Osteoblast (primary cell): ENCODE data around the gene DDX56. TPM values are rescaled to one million over a fixed set of nuclear protein-coding genes. Genes with fewer than 3 reads are reported as not detected.
A peak's percentile ranks its signal among the peaks of the same experiment; 100 is the strongest.
"Not testable (repeated sequence)": the region's sequence is repeated elsewhere in the genome, so short reads cannot be mapped to it uniquely, and the experiment has no call there.

Experiments used
- DNase-seq: peaks from one replicate; pipeline ENCODE4 v3.0.0; 2011; ENCODE audit warnings: low spot score, mixed read lengths; ENCODE audit not compliant: insufficient read length; ENCODE audit errors: missing footprints
- H2AFZ ChIP-seq: 2 replicates; pipeline ENCODE4 v1.6.0; 2011; ENCODE audit warnings: mild to moderate bottlenecking, low read length
- H3K27ac ChIP-seq: 2 replicates; pipeline ENCODE4 v1.5.1; 2011; ENCODE audit warnings: mild to moderate bottlenecking, low read depth, low read length, moderate library complexity
- H3K27me3 ChIP-seq: 2 replicates; pipeline ENCODE4 v1.6.0; 2012; ENCODE audit warnings: mild to moderate bottlenecking, control low read depth, inconsistent platforms, low read length, moderate library complexity; ENCODE audit not compliant: insufficient read depth
- H3K36me3 ChIP-seq: 2 replicates; pipeline ENCODE4 v1.5.1; 2011; ENCODE audit warnings: mild to moderate bottlenecking, low read length, control low read depth, moderate library complexity; ENCODE audit not compliant: insufficient read depth
- H3K4me1 ChIP-seq: 2 replicates; pipeline ENCODE4 v1.5.1; 2011; ENCODE audit warnings: mild to moderate bottlenecking, low read length, control low read depth, moderate library complexity; ENCODE audit not compliant: insufficient read depth
- H3K4me2 ChIP-seq: 2 replicates; pipeline ENCODE4 v1.6.0; 2011; ENCODE audit warnings: mild to moderate bottlenecking, low read length; ENCODE audit not compliant: insufficient read depth
- H3K4me3 ChIP-seq: fragments of 200-600 bp; sonication (generic); 3 replicates; pipeline ENCODE4 v1.5.1; 2012; ENCODE audit warnings: mild to moderate bottlenecking, low read length, inconsistent platforms; ENCODE audit not compliant: insufficient read depth
- H3K79me2 ChIP-seq: 2 replicates; pipeline ENCODE4 v1.6.0; 2012; ENCODE audit warnings: mild to moderate bottlenecking, low read length, control low read depth, inconsistent platforms; ENCODE audit not compliant: insufficient read depth
- H3K9me3 ChIP-seq: 2 replicates; pipeline ENCODE4 v1.5.1; 2011; ENCODE audit warnings: low read depth, low read length, control low read depth
- H4K20me1 ChIP-seq: 2 replicates; pipeline ENCODE4 v1.6.0; 2012; ENCODE audit warnings: mild to moderate bottlenecking, low read length, control low read depth; ENCODE audit not compliant: insufficient read depth
- CTCF ChIP-seq: IDR thresholded peaks from 2 replicates; pipeline ENCODE4 v1.5.1; 2011; ENCODE audit warnings: mild to moderate bottlenecking, low read depth, low read length, moderate library complexity; ENCODE audit errors: extremely low read depth
- total RNA-seq: library from RNA; depleted of rRNA; stranded (reverse); fragments of >200 nt; gene quantifications from 2 replicates; pipeline ENCODE4 v1.2.3, GENCODE V29; 2012

The DDX56 gene
- total RNA-seq, 1 donor: 34.7 TPM

GRCh38 chr7:44565795-44566559 is 7.7 kb downstream of the DDX56 start:
- Histone ChIP-seq H3K4me3 (no peak overlapping the region), H3K4me2 (no peak overlapping the region), H4K20me1 (peaks cover 29% of the 10 kb centered on the region), H3K36me3 (peaks cover 60% of the 10 kb centered on the region), H3K9me3 (no peaks in the 10 kb centered on the region), H3K27ac (no peak overlapping the region), H3K4me1 (peaks cover 3% of the 10 kb centered on the region), H3K27me3 (no peaks in the 10 kb centered on the region), H3K79me2 (peaks cover 11% of the 10 kb centered on the region), H2AFZ (no peak overlapping the region)
- no peak for DNase-seq
- TF ChIP-seq CTCF: no peak

- TF ChIP-seq CTCF: peak; percentile 91
- peaks cover 3% of the 10 kb centered on the region for H3K4me1 ChIP-seq
- peaks cover 29% of the 10 kb centered on the region for H4K20me1 ChIP-seq
- H2AFZ ChIP-seq: no peak overlapping the region
- peaks cover 53% of the 10 kb centered on the region for H3K36me3 ChIP-seq
- H3K9me3 ChIP-seq: no peaks in the 10 kb centered on the region
- H3K4me2 ChIP-seq: no peak overlapping the region
- peaks cover 8% of the 10 kb centered on the region for H3K79me2 ChIP-seq
- no peak overlapping the region for H3K4me3 ChIP-seq
- H3K27ac ChIP-seq: no peak overlapping the region
- DNase-seq: peak; percentile 92
- H3K27me3 ChIP-seq: no peaks in the 10 kb centered on the region
Measured at GRCh38 chr7:44565097-44565794, 8.5 kb downstream of the DDX56 start.

- Histone ChIP-seq H3K36me3 (peaks cover 47% of the 10 kb centered on the region), H3K4me2 (no peak overlapping the region), H3K9me3 (no peaks in the 10 kb centered on the region), H3K4me3 (no peak overlapping the region), H3K4me1 (peaks cover 3% of the 10 kb centered on the region), H3K27me3 (no peaks in the 10 kb centered on the region), H3K27ac (no peak overlapping the region), H2AFZ (no peak overlapping the region), H3K79me2 (peaks cover 3% of the 10 kb centered on the region), H4K20me1 (peaks cover 23% of the 10 kb centered on the region)
- TF ChIP-seq CTCF: no peak
- DNase-seq: no peak
Measured at GRCh38 chr7:44564606-44565005, 9.1 kb downstream of the DDX56 start.

GRCh38 chr7:44563171-44563679 is 10.5 kb downstream of the DDX56 start:
- Histone ChIP-seq H2AFZ (no peak overlapping the region), H3K36me3 (peaks cover 33% of the 10 kb centered on the region)
- TF ChIP-seq CTCF: no peak

GRCh38 chr7:44562622-44562962 is 11.1 kb downstream of the DDX56 start:
- not testable (repeated sequence) for DNase-seq, H2AFZ ChIP-seq, H3K27ac ChIP-seq, H3K9me3 ChIP-seq, H3K4me3 ChIP-seq, H3K27me3 ChIP-seq, H3K4me1 ChIP-seq, H3K4me2 ChIP-seq, H3K79me2 ChIP-seq
- Histone ChIP-seq H4K20me1 (peaks cover 16% of the 10 kb centered on the region), H3K36me3 (peaks cover 27% of the 10 kb centered on the region)

More at GRCh38 chr7:44563171-44563679, 10.5 kb downstream of the DDX56 start:
- H4K20me1 ChIP-seq: peaks cover 16% of the 10 kb centered on the region
- H3K4me1 ChIP-seq: peaks cover 3% of the 10 kb centered on the region
- H3K9me3 ChIP-seq: no peaks in the 10 kb centered on the region
- no peak for DNase-seq
- no peak overlapping the region for H3K4me2 ChIP-seq
- H3K79me2 ChIP-seq: no peaks in the 10 kb centered on the region
- H3K27ac ChIP-seq: no peak overlapping the region
- H3K4me3 ChIP-seq: no peak overlapping the region
- H3K27me3 ChIP-seq: no peaks in the 10 kb centered on the region
